Uterus (tissue), 2 donors: ENCODE data around the gene KRT4.

Source experiments
- CTCF ChIP-seq, 4 experiments: fragments of 200-600 bp in 2 of 4; fragments of 450-650 bp in 2 of 4; sonication (generic) in 2 of 4; IDR thresholded peaks; one replicate each; pipeline ENCODE4 v1.5.1; 2016 to 2019; ENCODE audit warnings: antibody characterized with exemption in 4 of 4, mild to moderate bottlenecking in 2 of 4, moderate library complexity in 1 of 4
- POLR2A ChIP-seq, 2 donors: fragments of 450-650 bp; IDR thresholded peaks; one replicate each; pipeline ENCODE4 v1.6.1; 2016; ENCODE audit warnings: antibody characterized with exemption in 2 of 2, mild to moderate bottlenecking in 1 of 2, moderate library complexity in 1 of 2

GRCh38 chr12:52774629-52775250 lies 39.2 kb downstream of the KRT4 start:
- TF ChIP-seq CTCF (IDR thresholded peaks at IDR 0.05), result no peak
- TF ChIP-seq POLR2A (IDR thresholded peaks at IDR 0.05), result no peak
